ENCODE data around the gene DAPK3.
"Not testable (repeated sequence)": the region's sequence is repeated elsewhere in the genome, so short reads cannot be mapped to it uniquely, and the experiment has no call there.

The DAPK3 gene

DNA sequence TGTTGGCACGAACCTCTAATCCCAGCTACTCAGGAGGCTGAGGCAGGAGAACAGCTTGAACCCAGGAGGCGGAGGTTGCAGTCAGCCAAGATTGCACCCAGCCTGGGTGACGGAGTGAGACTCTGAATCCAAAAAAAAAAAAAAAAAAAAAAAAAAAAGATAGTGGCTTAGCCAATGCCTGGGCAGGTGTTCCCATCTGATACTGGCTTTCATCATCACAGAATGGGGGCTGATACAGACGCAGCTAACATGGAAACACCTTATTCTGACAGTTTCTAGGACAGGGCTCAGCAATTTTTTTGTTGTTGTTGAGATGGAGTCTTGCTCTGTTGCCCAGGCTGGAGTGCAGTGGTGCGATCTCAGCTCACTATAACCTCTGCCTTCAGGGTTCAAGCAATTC, 29.9 kb upstream of the DAPK3 start:
- DNase-seq = not testable (repeated sequence)

DNA sequence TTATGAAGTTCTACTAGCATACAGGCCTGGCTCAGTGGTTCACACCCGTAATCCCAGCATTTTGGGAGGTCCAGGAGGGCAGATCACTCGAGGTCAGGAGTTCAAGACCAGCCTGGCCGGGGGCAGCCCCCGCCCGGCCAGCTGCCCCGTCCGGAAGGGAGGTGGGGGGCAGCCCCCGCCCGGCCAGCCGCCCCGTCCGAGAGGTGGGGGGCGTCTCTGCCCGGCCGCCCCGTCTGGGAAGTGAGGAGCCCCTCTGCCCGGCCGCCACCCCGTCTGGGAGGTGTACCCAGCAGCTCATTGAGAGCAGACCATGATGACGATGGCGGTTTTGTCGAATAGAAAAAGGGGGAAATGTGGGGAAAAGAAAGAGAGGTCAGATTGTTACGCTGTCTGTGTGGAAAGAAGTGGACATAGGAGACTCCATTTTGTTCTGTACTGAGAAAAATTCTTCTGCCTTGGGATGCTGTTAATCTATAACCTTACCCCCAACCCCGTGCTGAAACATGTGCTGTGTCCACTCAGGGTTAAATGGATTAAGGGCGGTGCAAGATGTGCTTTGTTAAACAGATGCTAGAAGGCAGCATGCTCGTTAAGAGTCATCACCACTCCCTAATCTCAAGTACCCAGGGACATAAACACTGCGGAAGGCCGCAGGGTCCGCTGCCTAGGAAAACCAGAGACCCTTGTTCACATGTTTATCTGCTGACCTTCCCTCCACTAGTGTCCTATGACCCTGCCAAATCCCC, 27.9 kb upstream of the DAPK3 start:
- DNase-seq = not testable (repeated sequence)

DNA sequence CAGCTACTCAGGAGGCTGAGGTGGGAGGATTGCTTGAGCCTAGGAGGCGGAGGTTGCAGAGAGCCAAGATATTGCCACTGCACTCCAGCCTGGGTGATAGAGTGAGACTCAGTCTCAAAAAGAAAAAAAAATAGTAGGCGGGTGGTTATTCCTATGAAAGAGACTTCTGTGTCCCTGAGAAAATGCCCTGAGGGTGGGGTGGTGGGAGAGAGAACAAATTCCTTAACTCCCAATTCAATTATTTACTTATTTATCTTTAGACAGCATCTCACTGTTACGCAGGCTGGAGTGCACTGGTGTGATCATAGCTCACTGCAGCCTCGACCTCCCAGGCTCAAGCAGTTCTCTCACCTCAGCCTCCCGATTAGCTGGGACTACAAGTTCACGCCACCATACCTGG, 24.7 kb upstream of the DAPK3 start:
- DNase-seq = no peak

DNA sequence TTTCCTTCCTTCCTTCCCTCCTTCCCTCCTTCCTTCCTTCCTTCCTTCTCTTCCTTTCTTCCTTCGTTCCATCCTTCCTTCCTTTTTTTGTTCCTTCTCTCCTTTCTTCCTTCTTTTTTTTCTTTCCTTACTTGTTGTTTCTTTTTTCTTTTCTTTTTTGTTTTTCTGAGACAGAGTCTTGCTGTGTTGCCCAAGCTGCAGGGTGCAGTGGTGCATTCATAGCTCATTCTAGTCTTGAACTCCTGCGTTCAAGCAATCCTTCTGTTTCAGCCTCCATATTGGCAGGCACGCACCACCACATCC, 19.9 kb upstream of the DAPK3 start:
- DNase-seq = no peak

DNA sequence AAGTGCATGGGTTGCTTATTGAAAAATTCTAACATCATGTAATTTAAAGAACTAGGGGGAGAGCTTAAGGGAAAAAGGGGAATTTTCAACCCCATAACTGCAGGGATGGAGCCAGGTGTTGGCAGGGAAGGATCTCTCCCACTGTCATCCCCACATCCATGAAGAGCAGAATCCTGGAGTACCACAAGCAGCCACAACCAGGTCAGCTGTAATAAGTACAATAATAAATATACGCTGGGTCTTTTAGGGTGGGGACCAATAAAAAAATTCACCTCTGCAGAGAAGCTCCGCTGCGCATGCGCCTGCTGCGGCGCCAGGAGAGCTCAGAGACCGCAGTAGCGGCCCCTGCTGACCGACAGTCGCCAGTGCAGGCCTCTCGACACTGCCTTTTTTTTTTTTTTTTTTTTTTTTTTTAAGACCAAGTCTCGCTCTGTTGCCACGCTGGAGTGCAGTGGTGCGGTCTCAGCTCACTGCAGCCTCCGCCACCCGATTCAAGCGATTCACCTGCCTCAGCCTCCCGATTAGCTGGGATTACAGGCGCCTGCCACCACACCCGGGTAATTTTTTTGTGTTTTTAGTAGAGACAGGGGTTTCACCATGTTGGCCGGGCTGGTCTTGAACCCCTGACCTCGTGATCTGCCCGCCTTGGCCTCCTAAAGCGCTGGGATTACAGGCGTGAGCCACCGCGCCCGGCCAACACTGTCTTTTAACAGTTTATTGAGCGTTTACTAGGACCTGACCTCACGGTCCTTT, 16.9 kb upstream of the DAPK3 start:
- peak; percentile 92 for DNase-seq

DNA sequence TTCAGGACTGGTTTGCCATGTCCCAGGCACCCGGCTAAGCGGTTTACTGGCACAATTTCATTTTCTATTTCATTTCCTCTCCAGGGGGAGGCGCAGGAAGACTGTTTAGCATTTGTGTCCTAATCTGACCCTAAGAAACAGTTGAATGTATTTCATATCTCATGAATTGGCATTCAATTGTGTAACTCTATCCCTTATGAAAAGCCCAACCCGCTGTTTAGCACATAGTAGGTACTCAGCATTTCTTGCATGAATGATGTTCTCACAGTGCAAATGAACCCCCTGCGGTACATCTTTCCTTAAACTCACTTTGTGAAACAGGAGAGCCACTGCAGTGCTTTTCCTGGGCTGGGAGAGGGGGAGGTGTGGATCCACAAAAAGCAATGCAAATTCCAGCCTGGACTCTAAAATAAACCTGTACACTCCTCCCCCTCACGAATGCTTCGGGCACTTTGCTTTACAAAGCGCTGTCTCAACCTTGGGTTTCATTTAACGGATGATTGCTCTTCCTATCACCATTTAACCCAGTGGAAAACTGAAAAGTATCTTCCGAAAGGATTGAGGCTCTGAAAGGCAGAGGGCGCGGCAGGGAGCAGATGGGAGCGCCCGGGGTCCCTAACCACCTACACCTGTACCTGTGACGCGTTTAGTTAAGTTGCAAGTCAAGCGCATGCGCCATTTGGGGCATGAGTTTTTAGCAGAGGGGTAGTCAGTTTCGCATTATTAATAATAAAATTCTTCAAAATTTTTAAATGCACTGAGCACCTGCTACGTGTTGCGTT, 15.6 kb upstream of the DAPK3 start:
- peak; percentile 84 for DNase-seq

DNA sequence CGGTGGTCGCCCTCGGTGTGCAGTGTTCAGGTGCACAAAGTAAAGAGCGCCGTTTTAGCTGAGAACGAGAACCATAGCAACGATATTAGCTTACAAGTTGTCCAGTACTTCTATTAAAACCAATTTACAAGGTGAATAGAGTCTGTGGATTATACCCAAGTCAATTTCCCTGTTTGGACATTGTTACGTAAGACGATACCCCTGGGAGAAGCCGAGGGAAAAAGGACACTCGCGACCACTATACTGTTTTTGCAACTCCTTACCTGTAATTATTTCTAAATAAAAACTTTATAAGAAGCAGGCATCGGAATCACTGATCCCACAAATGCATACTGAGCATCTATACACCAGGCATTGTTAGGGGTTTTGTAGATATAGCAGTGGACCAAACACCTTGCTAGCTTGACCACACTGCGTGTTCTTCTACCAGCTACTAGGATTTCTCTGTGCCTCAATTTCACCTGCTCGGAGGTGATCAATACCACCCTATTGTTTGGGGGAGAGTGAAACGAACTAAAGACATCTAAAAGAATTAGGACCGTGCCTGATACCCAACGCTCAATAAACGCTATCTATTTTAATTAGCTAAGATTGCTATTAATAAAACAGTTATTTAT, 14.9 kb upstream of the DAPK3 start:
- DNase-seq = no peak

DNA sequence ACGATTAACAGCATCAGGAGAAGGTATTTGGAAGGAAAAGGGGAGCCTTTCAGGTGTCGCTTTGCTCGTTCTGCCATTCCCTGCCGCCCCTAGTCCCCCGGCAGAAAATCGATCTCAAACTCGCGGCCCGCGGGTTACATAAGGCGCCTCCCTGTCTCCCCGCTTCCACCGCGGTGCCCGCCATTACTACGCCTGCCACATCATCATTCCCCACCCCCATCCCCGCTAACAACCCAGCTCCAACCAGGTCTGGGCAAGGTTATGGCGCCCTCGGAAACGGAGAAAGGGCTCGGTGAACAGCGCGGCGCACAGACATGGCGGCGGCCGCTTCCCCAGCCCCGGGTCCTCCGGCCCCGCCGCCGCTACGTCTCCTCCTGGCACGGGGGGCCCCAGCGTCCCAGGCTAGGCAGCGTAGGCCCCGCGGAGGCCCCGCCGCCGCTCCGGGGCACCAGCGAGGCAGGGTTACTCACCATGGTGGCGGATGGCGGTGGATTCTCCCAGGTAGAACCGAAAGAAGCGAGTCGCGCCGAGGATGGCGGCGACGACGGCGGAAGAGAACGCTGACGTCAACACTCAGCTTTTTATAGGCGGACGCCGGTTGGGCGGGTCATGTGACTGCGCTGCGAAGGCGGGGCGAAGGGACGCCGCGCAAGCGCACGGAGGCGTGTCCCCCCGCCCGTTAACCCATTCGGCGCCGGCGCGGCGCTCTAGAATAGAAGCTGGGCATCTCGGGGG, 14.2 kb upstream of the DAPK3 start, which contains the start of gene EEF2:
EEF2 (minus strand) TSS at position 556 of the 735 bp plus-strand sequence; CDS start at position 473, 83 bp downstream.
- DNase-seq = peak; percentile 93

DNA sequence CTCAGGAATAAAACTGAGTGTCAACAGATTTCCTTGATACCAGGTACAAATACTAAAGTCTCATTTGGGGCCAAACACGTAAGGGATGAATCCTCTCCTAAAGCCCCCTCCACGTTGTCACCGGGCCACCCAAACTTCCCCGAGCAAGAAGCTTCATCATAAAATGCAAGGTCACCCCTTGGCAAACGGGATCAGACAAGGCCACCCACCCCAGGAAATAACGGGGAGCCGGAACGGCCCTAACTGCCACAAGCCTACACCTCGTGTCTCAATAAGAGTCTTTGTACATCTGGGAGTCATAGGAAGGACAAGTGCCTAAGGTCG, 13.6 kb upstream of the DAPK3 start:
- no peak for DNase-seq

DNA sequence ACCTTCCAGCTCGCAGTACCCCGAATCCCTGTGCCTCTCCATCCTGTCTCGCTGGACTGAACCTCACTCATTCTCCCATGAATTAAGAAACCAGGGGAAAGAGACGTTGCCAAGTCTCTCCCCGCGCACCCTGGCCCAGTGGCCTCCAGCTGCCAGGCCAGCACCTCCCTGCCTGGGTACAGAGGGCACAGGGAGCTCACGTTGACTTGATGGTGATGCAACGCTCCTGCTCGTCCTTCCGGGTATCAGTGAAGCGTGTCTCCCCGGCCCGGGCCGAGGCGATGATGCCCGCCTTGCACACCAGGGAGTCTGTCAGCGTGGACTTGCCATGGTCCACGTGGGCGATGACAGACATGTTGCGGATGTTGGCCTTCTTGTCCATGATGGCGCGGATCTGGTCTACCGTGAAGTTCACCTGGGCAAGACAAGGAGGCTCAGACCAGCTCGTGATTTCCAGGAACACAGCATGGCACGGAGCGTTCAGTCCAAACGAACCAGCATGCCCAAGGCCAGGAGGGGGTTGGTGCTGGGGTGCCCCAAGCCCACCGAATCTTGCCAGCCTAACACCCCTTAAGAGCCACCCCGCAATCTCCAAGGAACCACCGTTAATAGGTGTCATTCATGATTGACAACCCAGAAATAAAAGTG, 13.2 kb upstream of the DAPK3 start:
- DNase-seq = peak; percentile 39

DNA sequence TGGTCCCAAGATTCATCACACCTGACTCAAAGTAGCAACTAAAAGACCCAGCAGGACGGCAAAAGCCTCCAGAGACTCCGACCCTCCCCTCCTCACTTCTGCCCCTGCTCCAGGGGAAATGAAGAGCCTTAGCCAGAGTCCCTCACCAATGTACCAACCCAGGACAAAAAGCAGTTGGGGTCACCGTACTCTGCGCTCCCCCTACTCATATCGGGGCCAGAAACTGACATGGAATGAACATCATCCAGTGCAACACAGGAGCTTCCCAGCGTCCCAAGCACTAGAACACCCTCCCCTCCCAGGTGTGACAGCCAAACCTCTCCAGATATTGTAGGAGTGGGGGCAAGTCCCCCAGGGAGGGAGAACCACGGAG, 12.6 kb upstream of the DAPK3 start:
- DNase-seq = no peak

DNA sequence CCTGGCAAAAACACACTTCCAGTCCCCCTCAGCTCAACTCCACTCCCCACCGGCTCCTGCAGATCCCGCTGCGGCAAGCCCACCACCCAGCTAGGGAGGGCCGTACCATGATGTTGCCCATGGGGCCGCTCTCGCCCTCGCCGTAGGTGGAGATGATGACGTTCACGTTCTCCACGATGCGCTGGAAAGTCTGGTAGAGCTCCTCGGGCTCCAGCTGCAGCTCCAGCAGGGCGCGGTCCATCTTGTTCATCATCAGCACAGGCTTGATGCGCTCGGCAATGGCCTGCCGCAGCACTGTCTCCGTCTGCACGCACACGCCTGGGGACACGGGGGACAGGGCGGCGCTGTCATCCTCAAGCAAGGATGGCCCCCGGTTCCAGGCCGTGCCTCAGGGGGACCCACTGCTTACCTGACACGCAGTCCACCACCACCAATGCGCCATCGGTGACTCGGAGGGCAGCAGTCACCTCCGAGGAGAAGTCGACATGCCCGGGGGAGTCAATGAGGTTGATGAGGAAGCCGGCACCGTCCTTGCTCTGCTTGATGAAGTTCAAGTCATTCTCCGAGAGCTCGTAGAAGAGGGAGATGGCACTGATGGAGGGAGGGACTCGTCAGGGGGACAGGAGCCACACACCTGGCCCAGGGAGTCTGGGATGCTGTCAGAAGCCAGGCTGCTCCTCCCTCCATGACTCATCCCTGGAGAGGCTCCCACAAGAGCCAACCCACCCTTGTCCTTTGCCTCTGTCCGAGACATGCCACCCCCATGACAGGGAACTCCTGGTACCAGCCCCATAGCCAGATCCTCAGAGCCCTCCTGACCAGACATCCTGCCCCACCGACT, 12.0 kb upstream of the DAPK3 start:
- no peak for DNase-seq

DNA sequence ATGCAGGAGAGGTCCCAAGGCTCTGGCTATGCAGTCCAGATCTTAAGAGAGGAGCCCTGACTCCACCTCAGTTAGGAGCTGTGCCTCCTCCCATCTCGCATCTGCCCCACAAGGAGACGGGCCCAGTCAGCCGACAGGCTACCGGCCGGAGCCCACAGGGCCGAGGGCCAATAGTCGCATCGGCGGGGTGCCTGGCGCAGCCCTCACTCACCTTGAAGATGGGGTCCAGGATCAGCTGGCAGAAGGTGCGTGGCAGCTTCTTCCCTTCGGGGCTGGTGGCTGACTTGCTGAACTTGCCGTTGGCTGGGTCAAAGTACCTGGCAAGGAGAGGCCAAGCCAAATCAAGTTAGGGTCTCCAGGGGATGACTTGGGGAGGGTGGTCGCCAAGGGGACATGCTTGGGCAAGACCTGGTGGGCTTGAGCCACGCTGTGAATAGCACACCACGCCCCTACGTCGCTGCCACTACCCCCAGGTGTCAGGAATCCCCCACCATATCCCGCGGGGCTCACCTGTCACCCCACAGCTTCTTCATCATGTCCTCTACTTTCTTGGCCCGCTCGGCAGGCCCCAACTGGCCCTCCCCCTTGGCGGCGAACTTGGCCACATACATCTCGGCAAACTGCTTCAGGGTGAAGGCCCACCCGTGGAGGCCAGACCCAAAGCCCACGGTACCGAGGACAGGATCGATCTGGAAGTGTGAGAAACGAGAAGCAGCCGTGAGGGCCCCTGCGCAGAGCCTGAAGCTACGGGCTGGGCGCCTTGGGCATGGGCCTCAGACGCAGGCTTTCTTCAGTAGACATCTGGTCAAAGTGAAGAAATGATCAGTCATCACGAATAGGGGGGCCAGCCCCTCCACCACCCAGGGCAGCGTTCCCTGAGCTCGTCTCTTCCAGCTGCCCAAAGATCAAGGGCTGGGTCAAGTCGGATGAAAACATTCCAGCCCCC, 11.1 kb upstream of the DAPK3 start:
- DNase-seq = no peak

DNA sequence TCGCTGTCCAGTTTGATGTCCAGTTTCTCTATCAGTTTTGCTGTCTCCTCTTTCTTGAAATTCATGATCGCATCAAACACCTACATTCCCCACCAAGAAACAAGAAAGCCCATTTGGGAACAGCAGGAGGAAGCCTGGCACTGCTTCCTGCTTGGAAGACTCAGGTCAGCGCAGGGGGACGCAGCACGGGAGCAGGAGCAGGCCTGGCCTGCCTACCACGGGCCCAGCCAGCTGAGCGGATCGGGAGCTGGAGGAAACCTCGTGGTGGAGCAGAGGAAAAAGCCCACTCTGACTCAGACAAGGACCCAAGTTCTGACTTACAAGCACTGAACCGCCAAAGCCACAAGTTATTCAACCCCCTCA, 10.5 kb upstream of the DAPK3 start:
- DNase-seq = no peak

DNA sequence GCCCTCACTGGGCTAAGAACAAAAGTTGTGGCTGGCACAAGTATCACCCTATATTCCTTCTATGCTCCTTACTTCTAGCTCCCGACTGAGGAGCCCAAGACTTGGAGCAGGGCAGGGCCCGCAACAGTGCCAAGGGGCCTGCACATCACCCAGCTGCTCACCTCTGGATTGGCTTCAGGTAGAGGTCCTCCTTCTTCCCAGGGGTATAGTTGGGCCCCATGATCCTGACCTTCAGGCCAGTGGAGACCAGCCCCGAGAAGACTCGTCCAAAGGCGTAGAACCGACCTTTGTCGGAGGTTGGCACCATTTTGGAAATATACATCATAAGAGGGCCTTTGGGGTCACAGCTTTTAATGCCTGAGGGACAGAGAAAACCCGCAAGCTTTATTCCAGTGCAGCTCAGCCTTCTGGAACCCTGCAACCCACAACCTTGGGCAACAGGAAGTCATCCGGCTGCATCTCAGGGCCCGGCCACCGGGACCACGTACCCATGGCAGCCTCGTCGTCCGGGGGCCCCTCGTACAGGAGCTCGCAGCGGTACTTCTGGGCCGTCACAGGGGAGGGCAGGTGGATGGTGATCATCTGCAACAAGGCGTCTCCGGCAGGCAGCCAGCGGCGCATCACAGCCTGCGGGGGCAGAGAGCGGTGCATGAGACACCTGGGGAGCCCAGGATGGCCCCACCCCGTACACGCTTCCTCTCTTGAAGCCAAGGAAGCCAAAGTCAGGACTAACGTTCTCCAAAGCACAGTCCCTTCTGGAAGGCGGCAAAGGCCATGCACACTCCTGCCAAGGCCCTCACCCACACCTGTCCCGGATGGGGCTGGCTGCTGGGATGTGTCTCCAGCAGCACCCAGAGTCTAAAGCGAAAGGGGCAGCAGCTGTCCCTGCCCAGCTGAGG, 9.7 kb upstream of the DAPK3 start:
- DNase-seq = no peak

DNA sequence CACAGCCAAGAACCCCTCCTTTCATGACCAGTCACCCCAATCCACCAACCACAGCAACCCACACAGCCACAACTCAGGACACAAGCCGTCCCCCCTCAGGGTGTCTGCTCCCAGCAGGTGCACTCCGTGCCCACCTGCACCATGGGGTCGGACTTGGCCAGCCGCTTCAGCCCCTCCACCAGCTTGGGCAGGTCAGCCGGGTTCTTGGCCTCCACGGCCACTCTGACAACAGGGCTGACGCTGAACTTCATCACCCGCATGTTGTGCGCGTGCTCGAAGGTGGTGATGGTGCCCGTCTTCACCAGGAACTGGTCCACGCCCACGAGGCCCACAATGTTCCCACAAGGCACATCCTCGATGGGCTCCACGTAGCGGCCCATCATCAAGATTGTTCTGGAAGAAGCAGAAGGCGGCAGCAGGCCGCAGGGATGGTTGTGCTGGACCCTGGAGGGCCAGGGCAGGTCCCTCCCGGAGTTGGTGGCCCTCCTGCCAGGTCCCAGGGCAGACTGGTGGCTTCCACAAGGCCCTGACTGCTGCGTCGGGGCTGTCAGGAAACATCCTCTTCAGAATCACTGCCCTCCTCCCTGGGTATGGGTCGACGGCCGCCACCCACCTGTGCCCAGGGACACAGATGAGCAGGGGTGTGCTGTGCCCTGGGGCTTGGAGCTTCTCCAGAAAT, 8.9 kb upstream of the DAPK3 start:
- no peak for DNase-seq

DNA sequence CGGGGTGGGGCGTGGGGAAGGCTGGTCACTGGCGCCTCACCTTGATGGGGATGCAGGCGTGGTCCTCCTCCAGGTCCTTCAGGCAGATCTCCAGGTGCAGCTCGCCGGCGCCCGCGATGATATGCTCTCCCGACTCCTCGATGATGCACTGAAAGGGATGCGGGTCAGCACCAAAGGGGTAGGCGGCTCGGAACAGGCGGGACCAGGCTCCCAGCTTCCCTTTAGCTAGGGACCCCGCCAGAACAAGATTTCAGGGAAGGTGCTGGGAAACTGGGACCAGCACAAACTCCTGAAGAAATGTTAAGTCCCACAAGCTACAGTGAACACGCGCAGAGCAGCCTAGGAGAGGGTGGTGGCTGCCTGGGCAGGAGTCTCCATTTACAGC, 8.4 kb upstream of the DAPK3 start:
- no peak for DNase-seq

DNA sequence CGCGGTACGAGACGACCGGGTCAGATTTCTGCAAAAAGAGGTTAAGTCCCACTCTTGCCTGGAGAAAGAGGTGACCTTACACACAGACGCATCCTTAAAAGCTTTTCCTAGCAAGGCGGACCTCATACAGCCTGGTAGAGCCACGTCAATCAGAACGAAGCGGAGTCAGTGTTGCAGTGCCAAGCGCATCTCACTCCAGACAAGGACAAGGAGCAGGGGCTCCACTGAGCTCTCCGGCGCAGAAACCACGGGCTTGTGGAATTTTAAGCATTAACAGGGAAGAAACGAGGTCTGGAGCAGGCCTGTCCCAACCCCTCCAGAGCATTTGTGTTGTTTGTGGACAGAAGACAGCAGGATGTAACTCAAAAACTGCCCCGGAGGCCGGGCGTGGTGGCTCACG, 7.2 kb upstream of the DAPK3 start:
- DNase-seq = no peak
